Natural killer cell (primary cell): ENCODE measurements around the gene SLC29A2. TPM values are rescaled to one million over a fixed set of nuclear protein-coding genes. Genes with fewer than 3 reads are reported as not detected.

Source experiments
- ATAC-seq, 3 donors: fragments of 150-1000 bp in 2 of 3; fragments of 200-7000 bp in 1 of 3; cut with Tn5 transposase; 1 replicate in 1 of 3; 2 replicates in 2 of 3; pipeline ENCODE4 v1.10.0; 2021; ENCODE audit warnings: mild to moderate bottlenecking in 2 of 3, moderate library complexity in 2 of 3
- DNase-seq, 2 donors: peaks; one replicate each; pipeline versions ENCODE4 v3.0.0 to v3.0.0-alpha.2; 2013 to 2021; ENCODE audit warnings: mixed read lengths in 1 of 2
- H3K27ac ChIP-seq: one replicate; pipeline ENCODE4 v1.5.1; 2013; ENCODE audit warnings: mild to moderate bottlenecking, low read length
- H3K27me3 ChIP-seq: one replicate; pipeline ENCODE4 v1.6.1; 2013; ENCODE audit warnings: low read length; ENCODE audit not compliant: control insufficient read depth, insufficient read depth
- H3K36me3 ChIP-seq: one replicate; pipeline ENCODE4 v1.6.1; 2013; ENCODE audit warnings: low read length; ENCODE audit not compliant: control insufficient read depth, insufficient read depth
- H3K4me1 ChIP-seq: one replicate; pipeline ENCODE4 v1.6.1; 2013; ENCODE audit warnings: low read length; ENCODE audit not compliant: control insufficient read depth, insufficient read depth
- H3K4me3 ChIP-seq: one replicate; pipeline ENCODE4 v1.5.1; 2013; ENCODE audit warnings: low read length
- H3K9me3 ChIP-seq: one replicate; pipeline ENCODE4 v1.6.1; 2013; ENCODE audit warnings: low read length; ENCODE audit not compliant: control insufficient read depth, insufficient read depth
- H3K27ac Mint-ChIP-seq, 2 donors: one replicate each; pipeline ENCODE4 v1.8.0; 2022; ENCODE audit warnings: mild to moderate bottlenecking in 2 of 2, mixed read lengths in 2 of 2, moderate library complexity in 1 of 2
- H3K27me3 Mint-ChIP-seq, 2 donors: one replicate each; pipeline ENCODE4 v1.8.0; 2022; ENCODE audit warnings: low read depth in 2 of 2, mixed read lengths in 2 of 2
- H3K36me3 Mint-ChIP-seq: one replicate; pipeline ENCODE4 v1.8.0; 2022; ENCODE audit warnings: mixed read lengths
- H3K4me1 Mint-ChIP-seq, 2 donors: one replicate each; pipeline ENCODE4 v1.8.0; 2022; ENCODE audit warnings: mixed read lengths in 2 of 2
- H3K4me3 Mint-ChIP-seq: one replicate; pipeline ENCODE4 v1.8.0; 2022; ENCODE audit warnings: mild to moderate bottlenecking, moderate library complexity, mixed read lengths
- H3K9me3 Mint-ChIP-seq, 2 donors: one replicate each; pipeline ENCODE4 v1.8.0; 2022; ENCODE audit warnings: mixed read lengths in 2 of 2
- CTCF ChIP-seq: fragments of 200-600 bp; IDR thresholded peaks from one replicate; pipeline ENCODE4 v1.8.0; 2022; ENCODE audit warnings: antibody characterized with exemption
- WGBS: methylation state at CpG from one replicate; pipeline ENCODE4 v1.1.7; 2013; ENCODE audit warnings: missing lambda C conversion rate; ENCODE audit not compliant: insufficient coverage; 5-methylcytosine and 5-hydroxymethylcytosine counted together
- intact Hi-C: fragments of 100-400 bp; cut with micrococcal nuclease; formaldehyde crosslinking; loops from one replicate; pipeline ENCODE4 v1.14.2; 2022
- total RNA-seq, 4 donors: library from RNA; stranded (reverse); fragments of 120-200 nt in 1 of 4; gene quantifications; one replicate each; pipeline versions ENCODE4 v1.2.3 to v1.2.4, GENCODE V29; 2013 to 2022

Gene SLC29A2
- total RNA-seq, 3 donors from 2014 or later (not counting 1 experiment from before 2014, with no cell fraction given): 1.5 to 1.8 (median 1.6) TPM

GRCh38 chr11:66408488-66409214, 37.1 kb upstream of the SLC29A2 start:
- no peak overlapping the region for H3K4me3 ChIP-seq
- H3K4me1 ChIP-seq: peaks cover 6% of the 10 kb centered on the region
- WGBS: under 1% methylated on average over 61 of the region's 63 CpGs
- ATAC-seq: peak; percentile 93 to 96 (median 94)
- Mint-ChIP-seq H3K4me1 (peaks cover 5 to 6% of the 10 kb centered on the region in 2 donors), H3K9me3 (no peaks in the 10 kb centered on the region), H3K36me3 (no peaks in the 10 kb centered on the region), H3K27me3 (peaks cover 34 to 41% of the 10 kb centered on the region in 2 donors), H3K27ac (peak overlapping the region; percentile 18 to 66), H3K4me3 (peak overlapping the region; percentile 87)
- H3K27ac ChIP-seq: no peak overlapping the region
- no peaks in the 10 kb centered on the region for H3K9me3 ChIP-seq
- H3K36me3 ChIP-seq: no peaks in the 10 kb centered on the region
- TF ChIP-seq CTCF: peak; percentile 100
- DNase-seq: peak; percentile 96 to 97
- H3K27me3 ChIP-seq: no peaks in the 10 kb centered on the region
- intact Hi-C loops: loop anchor here (1.0 to 2.0 kb wide), 5 partner anchors 22 to 426 kb away; partner anchors contain the start of gene MRPL11

- Mint-ChIP-seq H3K4me3 (no peak overlapping the region), H3K9me3 (no peaks in the 10 kb centered on the region), H3K27ac (no peak overlapping the region), H3K4me1 (peaks cover 5 to 6% of the 10 kb centered on the region in 2 donors), H3K36me3 (no peaks in the 10 kb centered on the region), H3K27me3 (peaks cover 29 to 33% of the 10 kb centered on the region in 2 donors)
- Histone ChIP-seq H3K9me3 (no peaks in the 10 kb centered on the region), H3K4me3 (no peak overlapping the region), H3K4me1 (peaks cover 6% of the 10 kb centered on the region), H3K36me3 (no peaks in the 10 kb centered on the region), H3K27me3 (no peaks in the 10 kb centered on the region), H3K27ac (no peak overlapping the region)
- no peak for TF ChIP-seq CTCF
- WGBS: 88% methylated on average over 5 of the region's 5 CpGs
- ATAC-seq (no peak), DNase-seq (no peak)
- intact Hi-C loops: loop anchor here (1.0 to 2.0 kb wide), 5 partner anchors 23 to 427 kb away; partner anchors contain the start of gene MRPL11
Observed at GRCh38 chr11:66407651-66408050, 36.1 kb upstream of the SLC29A2 start.

GRCh38 chr11:66393954-66394353, 22.4 kb upstream of the SLC29A2 start:
- H3K27ac Mint-ChIP-seq: no peak overlapping the region
- H3K4me1 ChIP-seq: peaks cover under 1% of the 10 kb centered on the region
- TF ChIP-seq CTCF: no peak
- no peaks in the 10 kb centered on the region for H3K9me3 Mint-ChIP-seq
- DNase-seq (no peak), ATAC-seq (no peak)
- WGBS: 100% methylated on average over 1 of the region's 3 CpGs
- H3K9me3 ChIP-seq: no peaks in the 10 kb centered on the region
- H3K4me1 Mint-ChIP-seq: no peaks in the 10 kb centered on the region
- H3K27me3 ChIP-seq: no peaks in the 10 kb centered on the region
- H3K36me3 ChIP-seq: no peaks in the 10 kb centered on the region
- H3K36me3 Mint-ChIP-seq: no peaks in the 10 kb centered on the region
- H3K27ac ChIP-seq: no peak overlapping the region
- no peak overlapping the region for H3K4me3 ChIP-seq
- peaks cover 0 to 9% of the 10 kb centered on the region in 2 donors for H3K27me3 Mint-ChIP-seq
- intact Hi-C loops: no loop called here
- no peak overlapping the region for H3K4me3 Mint-ChIP-seq
